Measurements from ENCODE around the gene LYPD3. TPM values are rescaled to one million over a fixed set of nuclear protein-coding genes. Genes with fewer than 3 reads are reported as not detected.
A peak's percentile ranks its signal among the peaks of the same experiment; 100 is the strongest.

Gene LYPD3
- polyA plus RNA-seq, 1 of the 3 experiments (the other 2 are of a cell fraction) = 4.2 TPM

- TF ChIP-seq, protein P1, sequence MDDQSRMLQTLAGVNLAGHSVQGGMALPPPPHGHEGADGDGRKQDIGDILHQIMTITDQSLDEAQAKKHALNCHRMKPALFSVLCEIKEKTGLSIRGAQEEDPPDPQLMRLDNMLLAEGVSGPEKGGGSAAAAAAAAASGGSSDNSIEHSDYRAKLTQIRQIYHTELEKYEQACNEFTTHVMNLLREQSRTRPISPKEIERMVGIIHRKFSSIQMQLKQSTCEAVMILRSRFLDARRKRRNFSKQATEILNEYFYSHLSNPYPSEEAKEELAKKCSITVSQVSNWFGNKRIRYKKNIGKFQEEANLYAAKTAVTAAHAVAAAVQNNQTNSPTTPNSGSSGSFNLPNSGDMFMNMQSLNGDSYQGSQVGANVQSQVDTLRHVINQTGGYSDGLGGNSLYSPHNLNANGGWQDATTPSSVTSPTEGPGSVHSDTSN (IDR thresholded peaks at IDR 0.05) = no peak
- TF ChIP-seq, protein P2, sequence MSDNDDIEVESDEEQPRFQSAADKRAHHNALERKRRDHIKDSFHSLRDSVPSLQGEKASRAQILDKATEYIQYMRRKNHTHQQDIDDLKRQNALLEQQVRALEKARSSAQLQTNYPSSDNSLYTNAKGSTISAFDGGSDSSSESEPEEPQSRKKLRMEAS (IDR thresholded peaks at IDR 0.05; ENCODE audit: low read depth) = 0 out of 2 replicates have a peak, but pooled peaks have one; percentile 12
- TF ChIP-seq TAF1 (IDR thresholded peaks at IDR 0.05; ENCODE audit: borderline replicate concordance, low read depth, low read length) (no peak), MEF2A (IDR thresholded peaks at IDR 0.05; ENCODE audit: borderline replicate concordance, low read depth) (no peak), TEAD4 (IDR thresholded peaks at IDR 0.05; ENCODE audit: borderline replicate concordance, insufficient read depth) (0 out of 2 replicates have a peak, but pooled peaks have one; percentile 23)
Observed at GRCh38 chr19:43503501-43504425, 38.4 kb upstream of the LYPD3 start (continued).

GRCh38 chr19:43502419-43502976, 37.1 kb upstream of the LYPD3 start:
- TF ChIP-seq POLR2AphosphoS5 (IDR thresholded peaks at IDR 0.05; ENCODE audit: low read depth, low read length) (no peak), FOXJ3 (CRISPR knock-in tag; IDR thresholded peaks at IDR 0.05) (no peak), ELF1 (IDR thresholded peaks at IDR 0.05) (no peak), SMC3 (IDR thresholded peaks at IDR 0.05; ENCODE audit: low read depth, low read length) (no peak), SIN3A (IDR thresholded peaks at IDR 0.05; ENCODE audit: borderline replicate concordance, low read depth, low read length) (no peak), GATA2 (CRISPR knock-in tag; IDR thresholded peaks at IDR 0.05) (no peak), MEF2A (IDR thresholded peaks at IDR 0.05; ENCODE audit: borderline replicate concordance, low read depth) (no peak)
- TF ChIP-seq, protein P1 (IDR thresholded peaks at IDR 0.05) = no peak
- TF ChIP-seq, protein P3, sequence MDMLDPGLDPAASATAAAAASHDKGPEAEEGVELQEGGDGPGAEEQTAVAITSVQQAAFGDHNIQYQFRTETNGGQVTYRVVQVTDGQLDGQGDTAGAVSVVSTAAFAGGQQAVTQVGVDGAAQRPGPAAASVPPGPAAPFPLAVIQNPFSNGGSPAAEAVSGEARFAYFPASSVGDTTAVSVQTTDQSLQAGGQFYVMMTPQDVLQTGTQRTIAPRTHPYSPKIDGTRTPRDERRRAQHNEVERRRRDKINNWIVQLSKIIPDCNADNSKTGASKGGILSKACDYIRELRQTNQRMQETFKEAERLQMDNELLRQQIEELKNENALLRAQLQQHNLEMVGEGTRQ (IDR thresholded peaks at IDR 0.05; ENCODE audit: borderline replicate concordance, low read depth, low read length) = no peak
- no peak for DNase-seq
- H3K4me3 ChIP-seq (ENCODE audit: low read depth in 2 of 2, low read length in 1 of 2) = peak overlapping the region in 1 of 2 experiments; percentile 98; a peak in 1 of 4 replicates
- POLR2A ChIA-PET = interaction anchor here (0.6 kb wide), 1 partner anchor 62 kb away, joined by 4 read pairs; no protein-coding TSS in a partner anchor
- H3K36me3 ChIP-seq (replicated peaks in 1 of 2; ENCODE audit: control insufficient read depth in 1 of 2, insufficient read depth in 2 of 2, low read length in 1 of 2) = no peaks in the 10 kb centered on the region
- no peak overlapping the region for H3K27ac ChIP-seq (ENCODE audit: low read depth in 2 of 2, low read length in 1 of 2)
- no peaks in the 10 kb centered on the region for H3K9me2 ChIP-seq
- H3K79me2 ChIP-seq (ENCODE audit: insufficient read depth) = no peaks in the 10 kb centered on the region
- peak overlapping the region; percentile 97 for H3K4me2 ChIP-seq
- no peak overlapping the region for H3K9ac ChIP-seq
- H3K27me3 ChIP-seq (ENCODE audit: insufficient read depth) = no peaks in the 10 kb centered on the region
- H2AFZ ChIP-seq (ENCODE audit: low read depth) = no peak overlapping the region
- peaks cover 3 to 4% of the 10 kb centered on the region in 2 experiments; a peak in 1 of 4 replicates for H3K4me1 ChIP-seq (ENCODE audit: control insufficient read depth in 1 of 2, insufficient read depth in 2 of 2, low read depth in 1 of 2, low read length in 1 of 2)
- WGBS (ENCODE audit: low lambda C conversion rate) = 97% methylated on average over 23 of the region's 23 CpGs
- H3F3A ChIP-seq (replicated peaks; ENCODE audit: insufficient read depth) = peaks cover 10% of the 10 kb centered on the region
- no peaks in the 10 kb centered on the region for H3K9me3 ChIP-seq
- CTCF ChIA-PET = no interaction called here
- H4K20me1 ChIP-seq (ENCODE audit: insufficient read depth) = no peaks in the 10 kb centered on the region

All from SK-N-SH (cell line).